ENCODE data around the gene MED9.
"Not testable (repeated sequence)": the region's sequence is repeated elsewhere in the genome, so short reads cannot be mapped to it uniquely, and the experiment has no call there.

Gene MED9

DNA sequence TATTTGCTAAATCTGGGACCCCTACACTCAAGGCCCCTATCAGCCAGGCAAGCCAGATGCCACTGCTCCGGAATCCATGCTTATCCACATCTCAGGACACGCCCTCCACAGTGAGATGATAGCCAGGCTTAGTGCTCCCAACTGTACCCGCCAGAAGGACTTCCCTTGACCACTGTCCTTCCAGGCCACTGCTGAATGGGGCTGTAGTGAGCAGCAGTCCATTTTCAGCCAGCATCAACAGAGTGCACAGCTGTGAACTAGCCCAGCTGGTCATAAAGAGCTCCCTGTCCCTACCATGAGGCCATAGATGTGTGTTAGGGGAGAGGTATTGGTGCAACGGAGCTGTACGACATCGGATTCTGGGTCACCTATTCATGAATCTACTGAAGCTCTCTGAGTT is 13.0 kb upstream of the MED9 start:
- Histone ChIP-seq H3K4me1 (ENCODE audit: insufficient read depth, low read length, severe bottlenecking) (no peaks in the 10 kb centered on the region), H4K20me1 (ENCODE audit: insufficient read depth, low read length) (no peaks in the 10 kb centered on the region), H2AFZ (ENCODE audit: low read length) (no peak overlapping the region), H3K9ac (ENCODE audit: low read length) (no peak overlapping the region), H3K27ac (ENCODE audit: low read depth, low read length, poor library complexity, severe bottlenecking) (no peak overlapping the region), H3K4me3 (ENCODE audit: low read depth, low read length, poor library complexity, severe bottlenecking) (no peak overlapping the region), H3F3A (ENCODE audit: insufficient read depth, low read length) (no peaks in the 10 kb centered on the region), H3K79me2 (ENCODE audit: insufficient read depth, low read length) (no peaks in the 10 kb centered on the region), H3K4me2 (ENCODE audit: low read length) (no peak overlapping the region), H3K9me2 (ENCODE audit: low read depth, low read length) (no peaks in the 10 kb centered on the region), H3K27me3 (ENCODE audit: insufficient read depth, low read length) (0 out of 2 replicates have a peak, but pooled peaks cover 3% of the 10 kb centered on the region), H3K36me3 (ENCODE audit: insufficient read depth, low read length) (no peaks in the 10 kb centered on the region), H3K9me3 (ENCODE audit: low read length) (no peaks in the 10 kb centered on the region)
- TF ChIP-seq EZH2 (IDR thresholded peaks at IDR 0.05; ENCODE audit: borderline replicate concordance, low read length), result no peak
- TF ChIP-seq, protein P1, sequence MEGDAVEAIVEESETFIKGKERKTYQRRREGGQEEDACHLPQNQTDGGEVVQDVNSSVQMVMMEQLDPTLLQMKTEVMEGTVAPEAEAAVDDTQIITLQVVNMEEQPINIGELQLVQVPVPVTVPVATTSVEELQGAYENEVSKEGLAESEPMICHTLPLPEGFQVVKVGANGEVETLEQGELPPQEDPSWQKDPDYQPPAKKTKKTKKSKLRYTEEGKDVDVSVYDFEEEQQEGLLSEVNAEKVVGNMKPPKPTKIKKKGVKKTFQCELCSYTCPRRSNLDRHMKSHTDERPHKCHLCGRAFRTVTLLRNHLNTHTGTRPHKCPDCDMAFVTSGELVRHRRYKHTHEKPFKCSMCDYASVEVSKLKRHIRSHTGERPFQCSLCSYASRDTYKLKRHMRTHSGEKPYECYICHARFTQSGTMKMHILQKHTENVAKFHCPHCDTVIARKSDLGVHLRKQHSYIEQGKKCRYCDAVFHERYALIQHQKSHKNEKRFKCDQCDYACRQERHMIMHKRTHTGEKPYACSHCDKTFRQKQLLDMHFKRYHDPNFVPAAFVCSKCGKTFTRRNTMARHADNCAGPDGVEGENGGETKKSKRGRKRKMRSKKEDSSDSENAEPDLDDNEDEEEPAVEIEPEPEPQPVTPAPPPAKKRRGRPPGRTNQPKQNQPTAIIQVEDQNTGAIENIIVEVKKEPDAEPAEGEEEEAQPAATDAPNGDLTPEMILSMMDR (IDR thresholded peaks at IDR 0.05; ENCODE audit: low read length), result no peak

DNA sequence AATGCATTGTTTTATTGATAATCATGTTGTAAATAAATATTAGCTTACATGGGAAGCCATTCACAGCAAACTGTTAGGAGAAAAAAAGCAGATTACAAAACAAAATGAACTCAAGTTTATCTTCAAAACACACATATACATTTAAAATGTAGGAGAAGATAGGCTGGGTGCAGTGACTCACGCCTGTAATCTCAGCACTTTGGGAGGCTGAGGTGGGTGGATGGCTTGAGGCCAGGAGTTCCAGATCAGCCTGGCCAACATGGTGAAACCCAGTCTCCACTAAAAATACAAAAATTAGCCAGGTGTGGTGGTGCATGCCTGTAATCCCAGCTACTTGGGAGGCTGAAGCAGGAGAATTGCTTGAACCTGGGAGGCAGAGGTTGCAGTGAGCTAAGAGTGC is 10.9 kb upstream of the MED9 start:
- not testable (repeated sequence) for H3K4me2 ChIP-seq (ENCODE audit: low read length); H3K27ac ChIP-seq (ENCODE audit: low read depth, low read length, poor library complexity, severe bottlenecking); H3K79me2 ChIP-seq (ENCODE audit: insufficient read depth, low read length); H2AFZ ChIP-seq (ENCODE audit: low read length); H3K36me3 ChIP-seq (ENCODE audit: insufficient read depth, low read length); H3K9ac ChIP-seq (ENCODE audit: low read length); H3K4me3 ChIP-seq (ENCODE audit: low read depth, low read length, poor library complexity, severe bottlenecking); H4K20me1 ChIP-seq (ENCODE audit: insufficient read depth, low read length); H3K4me1 ChIP-seq (ENCODE audit: insufficient read depth, low read length, severe bottlenecking); H3K9me2 ChIP-seq (ENCODE audit: low read depth, low read length); H3K27me3 ChIP-seq (ENCODE audit: insufficient read depth, low read length); H3F3A ChIP-seq (ENCODE audit: insufficient read depth, low read length); H3K9me3 ChIP-seq (ENCODE audit: low read length)

- Histone ChIP-seq H3K4me3 (ENCODE audit: low read depth, low read length, poor library complexity, severe bottlenecking) (no peak overlapping the region), H3F3A (ENCODE audit: insufficient read depth, low read length) (no peaks in the 10 kb centered on the region), H3K27ac (ENCODE audit: low read depth, low read length, poor library complexity, severe bottlenecking) (no peak overlapping the region), H3K9ac (ENCODE audit: low read length) (no peak overlapping the region), H3K79me2 (ENCODE audit: insufficient read depth, low read length) (no peaks in the 10 kb centered on the region), H4K20me1 (ENCODE audit: insufficient read depth, low read length) (no peaks in the 10 kb centered on the region), H3K27me3 (ENCODE audit: insufficient read depth, low read length) (0 out of 2 replicates have a peak, but pooled peaks cover 3% of the 10 kb centered on the region), H3K4me1 (ENCODE audit: insufficient read depth, low read length, severe bottlenecking) (peaks cover 3% of the 10 kb centered on the region), H3K4me2 (ENCODE audit: low read length) (no peak overlapping the region), H2AFZ (ENCODE audit: low read length) (no peak overlapping the region), H3K36me3 (ENCODE audit: insufficient read depth, low read length) (no peaks in the 10 kb centered on the region), H3K9me3 (ENCODE audit: low read length) (no peaks in the 10 kb centered on the region), H3K9me2 (ENCODE audit: low read depth, low read length) (no peaks in the 10 kb centered on the region)
- no peak for TF ChIP-seq EZH2 (IDR thresholded peaks at IDR 0.05; ENCODE audit: borderline replicate concordance, low read length)
- TF ChIP-seq, protein P1 (IDR thresholded peaks at IDR 0.05; ENCODE audit: low read length), result no peak
Observed at GRCh38 chr17:17466511-17466910, 10.3 kb upstream of the MED9 start.

DNA sequence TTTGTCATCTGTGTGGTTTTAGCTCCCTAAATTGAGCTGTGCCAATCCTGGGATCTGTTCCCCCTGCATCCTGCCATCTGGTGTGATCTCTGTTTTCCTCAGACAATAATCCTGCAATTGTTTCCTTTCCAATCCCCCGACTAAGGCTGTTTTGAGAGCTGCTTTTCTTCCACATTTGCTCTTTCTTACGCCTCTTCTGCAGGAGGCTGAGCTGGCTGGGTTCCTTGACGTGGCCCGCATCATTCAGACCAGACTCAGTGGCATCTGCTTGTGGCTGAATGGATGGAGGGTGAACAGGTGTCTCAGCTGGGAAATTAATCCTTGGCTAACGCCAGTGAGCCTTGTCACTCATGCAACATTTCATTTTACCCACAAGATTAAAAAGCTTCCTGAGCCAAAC is 9.8 kb upstream of the MED9 start:
- Histone ChIP-seq H3K79me2 (ENCODE audit: insufficient read depth, low read length) (no peaks in the 10 kb centered on the region), H3K9ac (ENCODE audit: low read length) (no peak overlapping the region), H3K9me3 (ENCODE audit: low read length) (no peaks in the 10 kb centered on the region), H3K9me2 (ENCODE audit: low read depth, low read length) (no peaks in the 10 kb centered on the region), H2AFZ (ENCODE audit: low read length) (no peak overlapping the region), H3K4me2 (ENCODE audit: low read length) (no peak overlapping the region), H3K27ac (ENCODE audit: low read depth, low read length, poor library complexity, severe bottlenecking) (no peak overlapping the region), H3K4me1 (ENCODE audit: insufficient read depth, low read length, severe bottlenecking) (peaks cover 3% of the 10 kb centered on the region), H3F3A (ENCODE audit: insufficient read depth, low read length) (no peaks in the 10 kb centered on the region), H4K20me1 (ENCODE audit: insufficient read depth, low read length) (no peaks in the 10 kb centered on the region), H3K27me3 (ENCODE audit: insufficient read depth, low read length) (0 out of 2 replicates have a peak, but pooled peaks cover 3% of the 10 kb centered on the region), H3K36me3 (ENCODE audit: insufficient read depth, low read length) (no peaks in the 10 kb centered on the region), H3K4me3 (ENCODE audit: low read depth, low read length, poor library complexity, severe bottlenecking) (no peak overlapping the region)
- TF ChIP-seq, protein P1 (IDR thresholded peaks at IDR 0.05; ENCODE audit: low read length), result no peak
- no peak for TF ChIP-seq EZH2 (IDR thresholded peaks at IDR 0.05; ENCODE audit: borderline replicate concordance, low read length)
